ENCODE data around the gene RNASE8. TPM values are rescaled to one million over a fixed set of nuclear protein-coding genes. Genes with fewer than 3 reads are reported as not detected.

Gene RNASE8
- total and polyA plus RNA-seq, 2 of the 4 experiments (the other 2 are of a cell fraction): not detected

- POLR2A ChIA-PET (ENCODE audit: unreplicated experiment): interaction anchor here (0.6 kb wide), 1 partner anchor 10 kb away, joined by 3 read pairs; no protein-coding TSS in a partner anchor
- in situ Hi-C loops (cut with MboI; ENCODE audit: low sequenced_read_pairs): loop anchor here (25.0 kb wide), 2 partner anchors 632 to 757 kb away; partner anchors contain the start of genes APEX1, CCNB1IP1, OSGEP and PARP2
These were observed 36.4 kb downstream of the RNASE8 start for GRCh38 chr14:21093769-21094681.

More at GRCh38 chr14:21093769-21094681, 36.4 kb downstream of the RNASE8 start:
- Histone ChIP-seq H3K4me2 (ENCODE audit: low read depth, low read length) (no peak overlapping the region), H3K9ac (ENCODE audit: low read depth, low read length) (no peak overlapping the region), H3K23ac (ENCODE audit: low read depth, low read length) (no peak overlapping the region), H4K20me1 (ENCODE audit: insufficient read depth, low read length) (no peaks in the 10 kb centered on the region; the same call in 1 of the 2 replicates), H2AFZ (replicated peaks; ENCODE audit: low read length, poor library complexity) (no peak overlapping the region), H2BK120ac (ENCODE audit: low read depth, low read length) (no peak overlapping the region), H3K79me1 (ENCODE audit: low read depth in 1 of 2, low read length in 2 of 2) (0 out of 4 replicates have a peak, but pooled peaks cover 3% of the 10 kb centered on the region in 2 experiments), H3K27me3 (ENCODE audit: control insufficient read depth, insufficient read depth, low read length) (no peaks in the 10 kb centered on the region), H4K91ac (ENCODE audit: insufficient read depth, low read depth, low read length) (no peak overlapping the region), H2AK9ac (replicated peaks; ENCODE audit: low read depth, low read length, poor library complexity) (no peak overlapping the region), H2AK5ac (ENCODE audit: low read depth, low read length) (no peak overlapping the region), H3K14ac (replicated peaks; ENCODE audit: low read depth, low read length) (no peak overlapping the region), H4K8ac (ENCODE audit: low read depth in 2 of 2, low read length in 2 of 2) (no peak overlapping the region), H3K27ac (ENCODE audit: insufficient read depth, low read length) (no peak overlapping the region), H2BK20ac (ENCODE audit: low read depth, low read length) (no peak overlapping the region), H3K4ac (ENCODE audit: low read depth, low read length) (no peak overlapping the region), H3K9me3 (ENCODE audit: control insufficient read depth, insufficient read depth, low read length) (no peaks in the 10 kb centered on the region), H3K4me1 (ENCODE audit: control insufficient read depth, insufficient read depth, low read length) (peaks cover 2% of the 10 kb centered on the region; the same call in 1 of the 2 replicates), H2BK15ac (ENCODE audit: low read depth, low read length) (no peak overlapping the region), H4K5ac (ENCODE audit: low read depth, low read length) (no peak overlapping the region), H3K36me3 (ENCODE audit: control insufficient read depth, insufficient read depth, low read length) (peaks cover 21% of the 10 kb centered on the region), H3K4me3 (ENCODE audit: insufficient read depth, low read depth, low read length) (no peak overlapping the region), H3K18ac (ENCODE audit: low read depth, low read length) (no peak overlapping the region), H3K56ac (ENCODE audit: extremely low read depth, insufficient read depth, low read length) (no peak overlapping the region), H2BK5ac (ENCODE audit: low read depth, low read length, poor library complexity, severe bottlenecking) (no peak overlapping the region), H3K9me1 (ENCODE audit: insufficient read depth, low read length) (no peaks in the 10 kb centered on the region)
- ATAC-seq (ENCODE audit: low read depth) (no peak), DNase-seq (no peak)
- no CpG with 5 or more reads among the region's 7 CpGs for WGBS, 2 experiments (ENCODE audit: extremely low coverage in 2 of 2, insufficient read length in 1 of 2)
- intact Hi-C loops (cut with micrococcal nuclease): no loop called here
- BruUV-seq (replicated peaks): no TSS peak
- TF ChIP-seq RCOR1 (IDR thresholded peaks at IDR 0.05; ENCODE audit: insufficient replicate concordance, low read length) (no peak), NFE2L2 (IDR thresholded peaks at IDR 0.05; ENCODE audit: low read depth, low read length) (no peak), MAZ (IDR thresholded peaks at IDR 0.05; ENCODE audit: borderline replicate concordance, low read depth, low read length) (no peak), SMC3 (IDR thresholded peaks at IDR 0.05; ENCODE audit: low read depth, low read length) (no peak), RFX5 (IDR thresholded peaks at IDR 0.05; ENCODE audit: low read depth, low read length) (no peak)
- TF ChIP-seq, protein P1, sequence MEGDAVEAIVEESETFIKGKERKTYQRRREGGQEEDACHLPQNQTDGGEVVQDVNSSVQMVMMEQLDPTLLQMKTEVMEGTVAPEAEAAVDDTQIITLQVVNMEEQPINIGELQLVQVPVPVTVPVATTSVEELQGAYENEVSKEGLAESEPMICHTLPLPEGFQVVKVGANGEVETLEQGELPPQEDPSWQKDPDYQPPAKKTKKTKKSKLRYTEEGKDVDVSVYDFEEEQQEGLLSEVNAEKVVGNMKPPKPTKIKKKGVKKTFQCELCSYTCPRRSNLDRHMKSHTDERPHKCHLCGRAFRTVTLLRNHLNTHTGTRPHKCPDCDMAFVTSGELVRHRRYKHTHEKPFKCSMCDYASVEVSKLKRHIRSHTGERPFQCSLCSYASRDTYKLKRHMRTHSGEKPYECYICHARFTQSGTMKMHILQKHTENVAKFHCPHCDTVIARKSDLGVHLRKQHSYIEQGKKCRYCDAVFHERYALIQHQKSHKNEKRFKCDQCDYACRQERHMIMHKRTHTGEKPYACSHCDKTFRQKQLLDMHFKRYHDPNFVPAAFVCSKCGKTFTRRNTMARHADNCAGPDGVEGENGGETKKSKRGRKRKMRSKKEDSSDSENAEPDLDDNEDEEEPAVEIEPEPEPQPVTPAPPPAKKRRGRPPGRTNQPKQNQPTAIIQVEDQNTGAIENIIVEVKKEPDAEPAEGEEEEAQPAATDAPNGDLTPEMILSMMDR (conservative IDR thresholded peaks at IDR 0.05; ENCODE audit: low read depth, low read length): peak; percentile 31
- CTCF ChIA-PET: interaction anchor here (0.6 to 2.9 kb wide), 7 partner anchors 10 to 1845 kb away, joined by 3 to 17 read pairs (median 4); no protein-coding TSS in a partner anchor
- dilution Hi-C loops (cut with HindIII; ENCODE audit: low sequenced_read_pairs, unreplicated experiment): no loop called here
